T-helper 2 cell treated with Interferon-gamma antibody and Interleukin-4, amounts not matched to agents 5 μg/mL and 100 μg/mL, for 36 hours (primary cell): ENCODE data around the gene ADGRL3.

Experiments used
- DNase-seq: peaks from one replicate; pipeline ENCODE4 v3.0.0; 2021; ENCODE audit warnings: low spot score
- H3K27ac Mint-ChIP-seq: one replicate; pipeline ENCODE4 v1.8.0; 2021; ENCODE audit warnings: mild to moderate bottlenecking, mixed read lengths
- H3K27me3 Mint-ChIP-seq: one replicate; pipeline ENCODE4 v1.8.0; 2021; ENCODE audit warnings: low read depth, mixed read lengths
- H3K36me3 Mint-ChIP-seq: one replicate; pipeline ENCODE4 v1.8.0; 2021; ENCODE audit warnings: low read depth, mixed read lengths
- H3K4me1 Mint-ChIP-seq: one replicate; pipeline ENCODE4 v1.8.0; 2021; ENCODE audit warnings: low read depth, mixed read lengths
- H3K4me3 Mint-ChIP-seq: one replicate; pipeline ENCODE4 v1.8.0; 2022; ENCODE audit warnings: mild to moderate bottlenecking, moderate library complexity, mixed read lengths
- H3K9me3 Mint-ChIP-seq: one replicate; pipeline ENCODE4 v1.8.0; 2021; ENCODE audit warnings: mixed read lengths

ADGRL3 gene

GRCh38 chr4:61445374-61446063, 245.4 kb downstream of the ADGRL3 start:
- Mint-ChIP-seq H3K4me3 (no peak overlapping the region), H3K36me3 (no peaks in the 10 kb centered on the region), H3K4me1 (no peaks in the 10 kb centered on the region), H3K9me3 (peaks cover 17% of the 10 kb centered on the region), H3K27me3 (no peaks in the 10 kb centered on the region), H3K27ac (no peak overlapping the region)
- no peak for DNase-seq

GRCh38 chr4:61446941-61447340, 246.8 kb downstream of the ADGRL3 start:
- Mint-ChIP-seq H3K4me3 (no peak overlapping the region), H3K4me1 (no peaks in the 10 kb centered on the region), H3K9me3 (peaks cover 17% of the 10 kb centered on the region), H3K27me3 (no peaks in the 10 kb centered on the region), H3K27ac (no peak overlapping the region), H3K36me3 (no peaks in the 10 kb centered on the region)
- no peak for DNase-seq

- no peaks in the 10 kb centered on the region for H3K36me3 Mint-ChIP-seq
- no peak overlapping the region for H3K27ac Mint-ChIP-seq
- DNase-seq, result no peak
- H3K4me1 Mint-ChIP-seq, result no peaks in the 10 kb centered on the region
- no peak overlapping the region for H3K4me3 Mint-ChIP-seq
- H3K27me3 Mint-ChIP-seq, result no peaks in the 10 kb centered on the region
- H3K9me3 Mint-ChIP-seq, result peaks cover 12% of the 10 kb centered on the region
These were observed 247.8 kb downstream of the ADGRL3 start for GRCh38 chr4:61447918-61448317.

DNA sequence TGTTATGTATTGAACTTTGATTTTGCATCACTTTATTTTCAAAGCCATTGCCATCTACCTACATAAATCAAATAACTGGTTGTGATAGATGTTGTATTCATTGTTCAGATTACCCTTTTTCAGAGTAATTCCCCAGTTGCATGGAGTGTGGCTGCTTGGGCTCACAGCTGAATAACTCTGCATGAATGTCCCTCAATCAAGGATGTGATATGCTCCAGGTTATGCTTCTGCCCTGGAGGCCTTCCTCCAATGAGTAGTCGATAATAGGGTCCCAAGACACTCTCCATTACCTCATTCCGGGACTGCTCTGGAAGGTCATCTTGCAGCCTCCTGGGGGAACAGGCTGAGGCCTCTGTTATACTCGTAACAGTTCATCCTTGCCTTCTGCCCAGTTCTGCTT, 251.8 kb downstream of the ADGRL3 start:
- H3K27me3 Mint-ChIP-seq, result no peaks in the 10 kb centered on the region

DNA sequence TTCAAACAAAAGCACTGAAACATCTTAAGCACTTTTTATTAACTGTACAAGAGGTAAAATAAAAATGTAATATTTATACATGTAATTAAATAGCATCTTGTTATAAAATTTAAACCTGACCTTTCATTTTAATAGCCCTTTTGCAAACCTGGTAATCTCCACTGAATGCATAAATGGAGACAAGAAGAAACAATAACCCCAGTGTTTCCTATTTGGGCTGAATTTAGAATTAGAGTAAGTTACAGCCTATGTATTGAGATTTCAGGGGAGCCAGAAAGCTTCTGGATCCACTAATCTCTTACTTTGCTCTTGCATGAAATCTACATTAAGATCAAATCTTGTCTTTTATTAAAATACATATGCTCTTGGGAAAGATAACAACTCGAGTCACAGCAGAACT, 261.8 kb downstream of the ADGRL3 start:
- DNase-seq, result no peak
- H3K4me3 Mint-ChIP-seq, result no peak overlapping the region
- peaks cover 11% of the 10 kb centered on the region for H3K9me3 Mint-ChIP-seq
- H3K27ac Mint-ChIP-seq, result no peak overlapping the region
- no peaks in the 10 kb centered on the region for H3K36me3 Mint-ChIP-seq
- H3K4me1 Mint-ChIP-seq, result no peaks in the 10 kb centered on the region
- no peaks in the 10 kb centered on the region for H3K27me3 Mint-ChIP-seq

More for the DNA sequence above, 251.8 kb downstream of the ADGRL3 start:
- Mint-ChIP-seq H3K4me3 (no peak overlapping the region), H3K4me1 (no peaks in the 10 kb centered on the region), H3K36me3 (no peaks in the 10 kb centered on the region), H3K27ac (no peak overlapping the region), H3K9me3 (peaks cover 4% of the 10 kb centered on the region)
- DNase-seq, result no peak

DNA sequence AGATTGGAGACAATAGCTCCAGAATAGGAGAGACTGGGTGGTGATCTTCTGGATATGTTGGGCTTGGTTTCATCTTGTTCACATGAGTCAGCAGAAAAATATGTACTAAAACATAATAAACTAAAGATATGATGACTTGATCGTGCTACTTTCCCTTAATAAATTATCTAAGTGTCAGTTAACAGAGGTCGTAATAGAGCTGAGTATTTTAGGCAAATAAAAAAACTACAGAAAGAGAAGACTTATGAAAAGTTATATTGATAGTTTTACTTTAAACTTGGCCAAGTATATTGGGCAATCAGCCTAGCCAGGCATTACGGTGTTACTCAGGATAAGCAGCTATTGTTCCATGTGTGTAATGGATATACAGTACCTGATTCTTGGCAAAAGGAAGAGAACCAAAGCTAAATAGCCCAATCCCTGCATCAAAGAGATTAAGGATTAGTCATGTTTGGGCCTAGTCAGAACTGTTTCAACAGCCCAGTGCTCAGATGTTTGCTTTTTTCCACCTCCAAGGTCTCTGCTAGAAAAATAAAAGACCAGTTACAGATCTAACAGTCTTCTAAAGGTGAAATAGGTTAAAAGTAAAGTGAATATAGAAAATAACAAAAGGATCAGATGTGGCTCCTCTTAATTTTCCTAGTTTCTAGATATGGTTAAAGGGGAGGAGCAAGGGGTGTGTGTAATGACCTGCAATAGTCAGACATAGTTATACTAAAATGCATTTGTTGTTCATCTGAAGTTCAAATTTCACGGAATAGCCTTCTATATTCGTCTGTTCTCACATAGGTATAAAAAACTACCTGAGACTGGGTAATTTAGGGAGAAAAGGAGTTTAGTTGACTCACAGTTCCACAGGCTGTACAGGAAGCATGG, 262.6 kb downstream of the ADGRL3 start:
- H3K4me3 Mint-ChIP-seq, result no peak overlapping the region
- no peaks in the 10 kb centered on the region for H3K4me1 Mint-ChIP-seq
- no peaks in the 10 kb centered on the region for H3K27me3 Mint-ChIP-seq
- DNase-seq, result no peak
- H3K9me3 Mint-ChIP-seq, result peaks cover 11% of the 10 kb centered on the region
- H3K36me3 Mint-ChIP-seq, result no peaks in the 10 kb centered on the region
- H3K27ac Mint-ChIP-seq, result no peak overlapping the region

DNA sequence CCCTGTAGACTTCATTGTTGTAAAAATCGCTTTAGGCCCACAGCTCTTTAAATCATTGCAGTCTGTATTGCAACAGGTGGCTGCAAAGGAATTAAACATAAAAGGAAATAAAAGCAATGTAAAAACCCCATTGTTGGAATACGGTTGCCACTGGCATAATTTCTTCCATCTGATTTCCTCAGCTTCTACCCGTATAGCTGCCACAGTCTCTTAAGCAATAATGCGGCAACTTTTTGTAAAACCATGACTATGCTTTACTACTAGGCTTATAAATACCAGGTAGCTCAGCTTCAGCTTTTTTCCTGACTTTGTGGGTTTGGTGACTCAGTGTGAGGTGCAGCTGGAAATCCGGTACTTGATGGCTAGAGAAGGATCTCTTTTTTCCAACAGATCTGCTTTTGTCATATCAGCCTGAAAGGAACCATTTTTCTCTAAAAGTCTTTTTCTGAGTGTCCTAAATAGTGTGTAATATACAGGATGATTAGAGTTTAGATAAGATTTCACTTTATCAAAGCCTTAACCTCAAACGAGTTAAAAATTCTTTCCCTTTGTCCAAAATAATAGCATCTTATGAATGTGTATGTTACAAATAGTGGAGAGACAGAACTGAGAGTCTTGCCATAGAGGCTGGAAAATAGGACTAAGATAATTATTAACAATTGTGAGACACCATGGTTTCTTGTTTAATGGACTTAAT, 268.0 kb downstream of the ADGRL3 start:
- H3K4me1 Mint-ChIP-seq, result no peaks in the 10 kb centered on the region
- H3K27ac Mint-ChIP-seq, result no peak overlapping the region
- H3K9me3 Mint-ChIP-seq, result peaks cover 18% of the 10 kb centered on the region
- H3K36me3 Mint-ChIP-seq, result no peaks in the 10 kb centered on the region
- no peak overlapping the region for H3K4me3 Mint-ChIP-seq
- H3K27me3 Mint-ChIP-seq, result no peaks in the 10 kb centered on the region
- no peak for DNase-seq

GRCh38 chr4:61473306-61473705, 273.2 kb downstream of the ADGRL3 start:
- DNase-seq, result no peak
- peaks cover 19% of the 10 kb centered on the region for H3K9me3 Mint-ChIP-seq
- H3K4me3 Mint-ChIP-seq, result no peak overlapping the region
- no peaks in the 10 kb centered on the region for H3K4me1 Mint-ChIP-seq
- no peaks in the 10 kb centered on the region for H3K27me3 Mint-ChIP-seq
- H3K36me3 Mint-ChIP-seq, result no peaks in the 10 kb centered on the region
- H3K27ac Mint-ChIP-seq, result no peak overlapping the region

- Mint-ChIP-seq H3K27ac (no peak overlapping the region), H3K4me1 (no peaks in the 10 kb centered on the region), H3K27me3 (no peaks in the 10 kb centered on the region), H3K36me3 (no peaks in the 10 kb centered on the region), H3K4me3 (no peak overlapping the region), H3K9me3 (peaks cover 4% of the 10 kb centered on the region)
- no peak for DNase-seq
These were observed 278.2 kb downstream of the ADGRL3 start for GRCh38 chr4:61478340-61478739.

DNA sequence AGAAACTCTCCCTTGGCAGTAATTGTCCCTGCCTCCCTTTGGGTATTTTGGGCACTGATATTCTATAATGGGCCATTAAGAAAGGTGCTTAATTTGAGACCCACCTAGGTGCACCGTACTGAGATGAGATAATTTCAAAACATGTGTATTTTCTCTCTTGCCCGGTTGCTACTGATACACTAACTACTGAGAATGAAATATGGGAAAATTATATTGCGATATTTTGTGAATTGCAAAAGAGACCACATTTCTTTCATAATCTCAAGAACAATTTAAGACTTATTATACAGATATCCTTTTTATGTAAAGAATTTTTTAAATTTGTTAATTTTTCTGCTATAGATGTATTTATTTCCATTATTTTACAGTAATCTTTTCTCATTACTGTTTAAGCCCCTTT, 284.9 kb downstream of the ADGRL3 start:
- Mint-ChIP-seq H3K4me3 (no peak overlapping the region), H3K27me3 (no peaks in the 10 kb centered on the region), H3K9me3 (peaks cover 19% of the 10 kb centered on the region), H3K4me1 (no peaks in the 10 kb centered on the region), H3K27ac (no peak overlapping the region), H3K36me3 (no peaks in the 10 kb centered on the region)
- DNase-seq, result no peak

DNA sequence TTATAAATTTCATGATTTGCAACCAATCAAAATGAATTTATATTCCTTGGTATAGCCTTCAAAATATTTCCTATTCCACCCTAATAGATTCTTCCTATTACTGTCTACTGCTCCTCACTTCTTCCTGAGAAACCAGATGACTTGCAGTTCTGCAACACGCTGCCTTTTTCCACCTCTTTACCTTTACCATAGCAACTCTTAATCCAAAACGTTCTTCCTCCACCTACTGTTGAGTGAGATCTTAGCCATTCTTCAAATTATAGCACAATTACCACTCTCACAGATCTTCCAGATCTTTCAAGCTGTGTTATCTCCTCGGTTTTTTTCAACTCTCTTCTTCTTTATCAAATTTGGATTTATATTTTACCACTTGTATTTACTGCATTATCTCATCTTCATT, 289.8 kb downstream of the ADGRL3 start:
- Mint-ChIP-seq H3K27me3 (no peaks in the 10 kb centered on the region), H3K9me3 (peaks cover 29% of the 10 kb centered on the region), H3K27ac (no peak overlapping the region), H3K4me1 (no peaks in the 10 kb centered on the region), H3K4me3 (no peak overlapping the region), H3K36me3 (no peaks in the 10 kb centered on the region)
- DNase-seq, result no peak

- Mint-ChIP-seq H3K27me3 (no peaks in the 10 kb centered on the region), H3K36me3 (no peaks in the 10 kb centered on the region), H3K4me1 (no peaks in the 10 kb centered on the region), H3K4me3 (no peak overlapping the region), H3K27ac (no peak overlapping the region), H3K9me3 (peaks cover 19% of the 10 kb centered on the region)
- no peak for DNase-seq
These were observed 292.9 kb downstream of the ADGRL3 start for GRCh38 chr4:61493041-61493440.

DNA sequence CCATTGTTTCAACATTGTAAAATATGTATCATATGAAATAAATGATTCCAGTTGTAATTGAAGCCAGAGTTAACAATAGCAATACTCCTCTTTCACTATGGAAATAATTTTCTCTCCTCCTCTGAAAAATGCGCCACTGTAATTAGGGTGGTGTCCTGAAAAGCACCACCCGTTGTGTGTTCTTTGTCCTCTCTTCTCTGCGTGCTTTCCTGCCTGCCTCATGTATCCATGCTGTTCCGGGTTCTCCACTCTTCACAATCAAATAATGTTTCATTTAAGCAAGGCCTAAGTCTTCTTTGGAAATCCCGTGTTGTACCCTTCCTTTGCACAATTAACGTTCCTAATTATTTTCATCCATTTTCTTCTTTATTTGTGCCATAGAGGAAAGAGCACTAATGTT, 293.3 kb downstream of the ADGRL3 start:
- no peak overlapping the region for H3K27ac Mint-ChIP-seq
- H3K4me1 Mint-ChIP-seq, result no peaks in the 10 kb centered on the region
- no peak for DNase-seq
- no peaks in the 10 kb centered on the region for H3K36me3 Mint-ChIP-seq
- peaks cover 17% of the 10 kb centered on the region for H3K9me3 Mint-ChIP-seq
- no peaks in the 10 kb centered on the region for H3K27me3 Mint-ChIP-seq
- H3K4me3 Mint-ChIP-seq, result no peak overlapping the region

GRCh38 chr4:61500883-61501282, 300.8 kb downstream of the ADGRL3 start:
- H3K4me1 Mint-ChIP-seq, result no peaks in the 10 kb centered on the region
- H3K36me3 Mint-ChIP-seq, result no peaks in the 10 kb centered on the region
- H3K27me3 Mint-ChIP-seq, result no peaks in the 10 kb centered on the region
- peaks cover 11% of the 10 kb centered on the region for H3K9me3 Mint-ChIP-seq
- DNase-seq, result no peak
- H3K4me3 Mint-ChIP-seq, result no peak overlapping the region
- no peak overlapping the region for H3K27ac Mint-ChIP-seq
